IPS DF 19.7 (cell line): ENCODE results near the gene PNPLA3.
"Not testable (repeated sequence)": the region's sequence is repeated elsewhere in the genome, so short reads cannot be mapped to it uniquely, and the experiment has no call there.

Source experiments
- DNase-seq: peaks from one replicate; pipeline ENCODE4 v3.0.0-alpha.2; 2013; ENCODE audit warnings: low read depth, low spot score

Gene PNPLA3

GRCh38 chr22:43889201-43889859 lies 34.3 kb upstream of the PNPLA3 start:
- no peak for DNase-seq

GRCh38 chr22:43889860-43890253 lies 33.7 kb upstream of the PNPLA3 start:
- DNase-seq, result no peak

DNA sequence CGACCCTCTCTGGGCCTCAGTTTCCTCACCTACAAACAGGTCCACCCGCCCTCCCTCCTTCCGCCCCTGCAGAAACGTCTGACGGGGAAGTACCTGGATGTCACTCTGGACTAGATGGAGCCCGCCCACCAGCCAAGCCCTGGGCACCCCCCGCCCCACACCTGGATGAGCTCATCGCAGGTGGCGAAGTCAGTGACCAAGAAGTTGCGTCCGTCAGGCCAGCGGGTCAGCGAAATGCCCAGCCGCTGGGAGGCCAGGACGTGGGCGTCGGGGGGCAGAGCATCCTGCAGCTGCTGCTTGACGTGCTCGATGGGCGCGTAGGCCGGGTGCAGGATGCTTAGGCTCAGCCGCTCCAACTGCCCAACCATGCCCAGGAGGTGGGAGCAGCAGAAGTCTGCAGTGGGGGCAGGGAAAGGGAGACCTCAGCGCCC lies 32.7 kb upstream of the PNPLA3 start:
- DNase-seq, result no peak

DNA sequence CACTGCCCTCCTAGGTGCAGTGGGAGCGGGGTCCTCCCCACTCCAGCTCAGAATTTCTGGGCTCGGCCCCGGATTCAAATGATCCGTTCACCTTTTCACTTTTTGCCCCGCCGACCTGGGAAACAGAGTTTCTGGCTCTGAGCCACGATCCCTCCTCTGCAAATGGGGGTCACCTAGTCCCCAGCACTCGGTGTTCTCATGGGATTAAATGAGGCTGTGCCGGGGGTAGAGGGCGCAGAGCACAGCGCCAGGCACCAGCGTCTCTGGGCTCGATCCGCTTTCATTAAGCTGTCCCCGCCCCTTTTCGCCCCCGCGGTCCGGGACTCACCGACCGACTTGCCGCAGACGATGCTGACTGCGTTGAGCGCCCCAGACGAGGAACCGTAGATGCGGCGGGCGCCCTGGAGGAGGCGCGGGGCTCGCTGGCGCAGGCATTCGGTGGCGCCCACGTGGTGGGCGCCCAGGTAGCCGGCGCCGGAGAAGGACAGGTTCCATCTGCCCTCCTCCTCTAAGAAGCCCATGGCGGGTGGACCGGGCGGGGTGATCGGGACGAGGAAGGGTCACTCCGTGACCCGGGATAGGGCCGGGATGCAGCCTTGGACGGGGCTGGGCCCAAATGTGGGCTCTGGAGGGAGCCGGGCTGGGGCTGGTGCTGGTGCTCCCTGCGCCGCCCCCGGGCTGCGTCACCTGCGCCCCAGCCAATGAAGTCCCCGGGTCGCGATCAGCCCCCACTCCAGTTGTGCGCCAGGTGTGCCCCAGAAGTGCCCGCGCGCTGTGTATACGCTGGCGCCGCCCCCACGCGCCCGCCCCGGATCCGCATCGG lies 32.0 kb upstream of the PNPLA3 start, which contains the start of gene PNPLA5:
TSS of gene PNPLA5 (minus strand) at position 654 of the 823 bp plus-strand sequence. CDS start at position 521, 133 bp downstream.
- DNase-seq, result no peak

- DNase-seq, result no peak
Measured at GRCh38 chr22:43892183-43892894, 31.3 kb upstream of the PNPLA3 start.

GRCh38 chr22:43893266-43893665 lies 30.3 kb upstream of the PNPLA3 start:
- DNase-seq, result no peak

DNA sequence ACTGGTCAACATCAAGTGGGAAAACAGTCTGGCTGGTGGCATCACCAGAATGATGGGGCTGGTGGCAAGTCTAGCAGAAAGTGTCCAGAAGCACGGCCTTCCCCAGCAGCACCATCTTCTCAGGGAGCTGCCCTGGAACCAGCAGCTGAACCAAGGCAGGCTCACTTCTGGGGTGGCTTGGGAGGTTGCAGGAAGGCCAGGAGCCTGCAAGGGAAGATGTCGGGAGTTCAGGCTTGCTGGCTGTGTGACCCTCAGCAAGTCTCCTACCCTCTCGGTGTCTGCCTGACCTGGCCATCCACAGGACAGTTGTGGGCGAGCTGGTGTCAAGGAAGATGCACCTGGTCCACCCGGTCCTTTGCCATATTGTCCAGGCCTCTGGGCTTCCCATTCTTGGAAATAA lies 29.5 kb upstream of the PNPLA3 start:
- DNase-seq, result no peak

- DNase-seq, result no peak
Measured at GRCh38 chr22:43895986-43896645, 27.5 kb upstream of the PNPLA3 start.

DNA sequence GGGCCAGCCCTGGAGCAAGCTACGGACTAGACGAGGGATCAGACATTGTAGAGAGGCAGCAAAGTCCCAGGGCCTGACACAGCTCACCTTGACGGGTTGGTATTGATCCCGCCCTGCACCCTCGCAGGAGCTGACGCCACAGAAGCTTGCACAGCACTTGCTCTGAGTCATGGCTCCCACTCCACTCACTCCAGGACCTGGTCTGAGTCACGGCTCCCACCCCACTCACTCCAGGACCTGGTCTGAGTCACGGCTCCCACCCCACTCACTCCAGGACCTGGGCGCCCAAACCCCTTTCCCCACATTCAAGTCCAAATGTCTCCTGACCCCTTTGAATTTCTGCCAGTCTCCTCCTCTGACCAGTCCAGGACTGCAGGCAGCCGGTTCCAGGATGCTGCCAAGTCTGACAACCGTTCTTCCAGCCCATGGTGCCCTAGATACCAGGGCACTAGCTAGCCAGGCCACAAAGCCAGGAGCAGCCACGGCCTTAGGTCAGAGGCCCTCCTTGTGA lies 25.8 kb upstream of the PNPLA3 start:
- DNase-seq, result no peak

DNA sequence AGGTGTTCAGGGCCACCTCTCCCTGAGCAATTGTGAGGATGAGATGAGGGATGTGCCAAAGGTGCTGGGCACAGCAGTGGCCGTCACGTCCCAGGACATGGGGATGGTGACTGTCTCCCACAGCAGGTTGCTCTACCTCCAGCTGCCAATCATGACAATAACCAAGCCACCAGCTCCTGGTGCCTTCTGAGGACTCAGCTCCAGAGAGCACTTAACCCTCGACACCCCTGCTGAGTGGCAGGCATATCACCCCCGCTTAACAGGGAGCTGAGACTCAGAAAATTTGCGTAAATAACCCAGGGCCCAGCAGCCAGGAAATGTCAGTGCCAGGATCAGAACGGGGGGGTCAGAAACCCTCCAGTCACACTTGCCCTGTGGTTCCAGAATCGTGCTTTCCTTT lies 23.4 kb upstream of the PNPLA3 start:
- DNase-seq, result no peak

- DNase-seq, result no peak
Measured at GRCh38 chr22:43901976-43902643, 21.5 kb upstream of the PNPLA3 start.

DNA sequence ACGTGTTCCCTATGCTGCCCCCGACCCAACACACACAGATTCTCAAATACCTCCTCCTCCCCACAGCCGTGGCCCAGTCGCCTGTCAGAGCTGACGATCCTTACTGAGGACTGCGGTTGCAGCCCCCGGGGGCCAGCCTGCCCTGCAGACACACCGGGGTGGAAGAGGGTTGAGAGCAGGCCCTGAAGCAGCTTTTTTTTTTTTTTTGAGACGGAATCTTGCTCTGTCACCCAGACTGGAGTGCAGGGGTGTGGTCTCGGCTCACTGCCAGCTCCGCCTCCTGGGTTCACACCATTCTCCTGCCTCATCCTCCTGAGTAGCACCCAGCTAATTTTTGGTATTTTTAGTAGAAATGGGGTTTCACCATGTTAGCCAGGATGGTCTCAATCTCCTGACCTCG lies 20.6 kb upstream of the PNPLA3 start:
- DNase-seq, result not testable (repeated sequence)

DNA sequence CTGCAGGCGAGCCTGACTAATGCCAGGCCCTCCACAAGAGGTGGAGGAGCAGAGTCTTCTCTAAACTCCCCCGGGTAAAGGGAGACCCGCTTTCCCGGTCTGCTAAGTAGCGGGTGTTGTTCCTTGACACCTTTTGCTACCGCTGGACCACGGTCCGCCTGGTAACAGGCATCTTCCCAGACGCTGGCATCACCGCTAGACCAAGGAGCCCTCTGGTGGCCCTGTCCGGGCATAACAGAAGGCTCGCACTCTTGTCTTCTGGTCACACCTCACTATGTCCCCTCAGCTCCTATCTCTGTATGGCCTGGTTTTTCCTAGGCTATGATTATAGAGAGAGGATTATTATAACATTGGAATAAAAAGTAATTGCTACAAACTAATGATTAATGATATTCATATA lies 19.2 kb upstream of the PNPLA3 start:
- not testable (repeated sequence) for DNase-seq

DNA sequence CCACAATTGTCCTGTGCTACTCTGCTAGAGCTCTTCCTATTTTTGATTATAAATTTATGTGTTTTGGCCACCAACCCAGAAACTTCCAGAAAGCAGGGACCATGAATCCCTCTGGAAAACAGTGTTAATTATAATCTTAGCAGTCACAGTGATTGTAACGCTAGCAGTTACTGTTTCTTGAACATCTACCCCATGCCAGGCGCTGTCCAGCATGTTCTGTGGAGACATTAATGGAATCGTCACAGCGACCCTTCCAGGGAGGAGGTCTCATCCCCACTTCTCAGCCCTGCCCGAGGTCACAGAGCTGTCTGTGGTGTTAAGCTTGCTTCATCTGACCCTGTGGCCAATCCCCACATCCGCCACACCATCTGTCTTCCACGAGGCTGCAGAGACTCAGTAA lies 17.9 kb upstream of the PNPLA3 start:
- DNase-seq, result no peak

GRCh38 chr22:43909708-43910107 lies 13.9 kb upstream of the PNPLA3 start:
- no peak for DNase-seq

- DNase-seq, result no peak
Measured at GRCh38 chr22:43910178-43910695, 13.4 kb upstream of the PNPLA3 start.

DNA sequence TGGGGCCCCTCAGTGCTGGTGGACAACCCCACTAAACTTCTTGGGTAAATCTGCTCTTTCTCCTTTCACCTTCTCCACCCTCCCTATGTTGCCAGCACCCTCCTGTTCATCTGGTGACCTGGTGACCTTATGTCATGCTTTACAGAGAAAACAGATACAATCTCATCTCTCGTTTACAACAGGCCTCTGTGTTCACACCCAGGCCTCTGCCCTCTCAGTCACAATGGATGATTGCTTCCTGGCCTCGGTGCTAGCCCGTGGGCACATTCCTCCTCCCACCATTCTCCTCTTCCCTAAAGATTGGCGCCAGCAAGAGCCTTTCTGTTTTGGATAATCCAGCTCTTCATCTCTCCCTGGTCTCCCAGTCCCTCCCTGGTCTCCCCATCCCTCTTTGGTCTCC lies 12.3 kb upstream of the PNPLA3 start:
- DNase-seq, result no peak

DNA sequence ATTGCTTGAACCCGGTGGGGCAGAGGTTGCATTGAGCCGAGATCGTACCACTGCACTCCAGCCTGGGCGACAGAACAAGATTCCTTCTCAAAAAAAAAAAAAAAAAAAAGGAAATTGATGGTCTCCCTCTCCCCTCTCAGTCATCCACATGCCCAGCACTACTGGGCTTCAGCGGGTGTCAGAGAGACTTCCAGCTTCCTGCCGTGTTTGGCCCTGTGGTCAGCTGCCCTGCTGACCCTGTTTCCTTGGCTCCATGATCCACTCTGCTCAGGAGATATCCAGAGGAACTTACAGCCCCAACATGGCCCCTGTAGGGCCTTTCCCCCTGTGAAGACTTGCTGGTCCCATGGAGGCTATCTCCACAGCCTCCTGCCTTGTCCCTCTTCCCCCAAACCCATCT lies 6.1 kb upstream of the PNPLA3 start:
- DNase-seq, result no peak

DNA sequence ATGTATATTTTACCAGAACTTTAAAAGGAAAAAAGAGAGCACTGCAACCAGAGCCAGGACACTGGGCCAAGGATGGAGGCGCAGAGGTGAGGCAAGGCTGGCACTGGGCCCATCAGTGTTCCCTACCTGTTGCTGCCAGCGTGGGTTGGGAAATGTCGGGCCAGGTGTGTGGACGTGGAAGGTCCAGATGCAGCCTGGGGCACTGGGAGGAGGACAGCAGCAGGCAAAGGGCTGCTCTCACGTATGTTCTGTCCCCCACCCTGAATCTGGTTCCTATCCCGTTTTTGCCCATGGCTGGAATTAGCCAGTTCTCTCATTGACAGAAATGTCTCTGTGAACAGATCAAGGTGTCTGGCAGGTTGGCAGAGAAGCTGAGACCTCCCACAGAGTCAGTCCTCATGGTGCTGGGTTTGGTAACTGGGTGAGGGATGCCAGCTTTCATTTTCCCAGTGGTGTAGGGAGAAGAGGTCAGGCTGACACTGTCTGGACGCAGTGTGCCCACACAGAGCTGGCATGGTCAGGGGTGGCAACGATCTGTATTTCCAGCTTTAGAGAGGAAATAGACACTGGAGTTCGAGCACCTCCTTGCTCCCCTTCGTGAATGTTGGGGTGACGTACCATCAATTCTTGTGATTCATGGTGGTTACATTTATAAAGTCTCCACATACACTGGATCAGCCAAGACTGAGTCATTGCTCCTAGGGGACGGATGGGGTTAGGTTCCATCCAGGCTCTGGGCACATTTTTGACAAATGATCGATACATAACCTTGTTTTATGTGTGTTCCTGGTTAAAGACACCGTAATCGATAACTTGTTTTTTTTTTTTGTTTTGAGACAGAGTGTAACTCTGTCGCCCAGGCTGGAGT lies 4.3 kb upstream of the PNPLA3 start:
- no peak for DNase-seq

- no peak for DNase-seq
Measured at GRCh38 chr22:43921370-43921769, 2.2 kb upstream of the PNPLA3 start.
